HepG2 (cell line): ENCODE results near the gene APOM. TPM values are rescaled to one million over a fixed set of nuclear protein-coding genes. Genes with fewer than 3 reads are reported as not detected.
A peak's percentile ranks its signal among the peaks of the same experiment; 100 is the strongest.

Experiments
- ARHGAP35 ChIP-seq: sonication (generic); formaldehyde crosslinking; IDR thresholded peaks from 2 replicates; pipeline ENCODE4 v1.9.0; 2022; ENCODE audit warnings: mild to moderate bottlenecking, inconsistent platforms, moderate library complexity, missing genetic modification reagents, borderline replicate concordance
- CHD4 ChIP-seq: fragments of 200-600 bp; sonication (generic); IDR thresholded peaks from 2 replicates; pipeline ENCODE4 v1.7.0; 2017; ENCODE audit warnings: mild to moderate bottlenecking, low read length, borderline replicate concordance
- DNMT3B ChIP-seq: conservative IDR thresholded peaks from 2 replicates; pipeline ENCODE4 v1.6.1; 2016; ENCODE audit warnings: missing biosample characterization, control low read depth
- KDM1A ChIP-seq: IDR thresholded peaks from 2 replicates; pipeline ENCODE4 v1.6.1; 2016; ENCODE audit warnings: missing compliant biosample characterization
- MNT ChIP-seq: fragments of 450-650 bp; IDR thresholded peaks from 2 replicates; pipeline ENCODE4 v1.6.1; 2016
- NR2F1 ChIP-seq, 2 experiments: fragments of 450-650 bp in 1 of 2; formaldehyde crosslinking in 1 of 2; IDR thresholded peaks; 2 replicates each; pipeline versions ENCODE4 v1.5.0 to v1.6.1; 2016 to 2020; ENCODE audit warnings: mild to moderate bottlenecking in 1 of 2, missing compliant biosample characterization in 1 of 2, missing genetic modification reagents in 1 of 2, moderate library complexity in 1 of 2
- REST ChIP-seq, 2 experiments: IDR thresholded peaks; 2 replicates each; pipeline ENCODE4 v1.6.1; 2011 to 2012; ENCODE audit warnings: low read length in 2 of 2, borderline replicate concordance in 1 of 2, low read depth in 1 of 2, mild to moderate bottlenecking in 1 of 2, moderate library complexity in 1 of 2
- SETDB1 ChIP-seq: sonication (generic); formaldehyde crosslinking; IDR thresholded peaks from 2 replicates; pipeline ENCODE4 v1.5.1; 2020; ENCODE audit warnings: missing genetic modification reagents, mild to moderate bottlenecking, borderline replicate concordance
- SIN3A ChIP-seq: IDR thresholded peaks from 2 replicates; pipeline ENCODE4 v1.6.1; 2011; ENCODE audit warnings: low read depth, mild to moderate bottlenecking, control low read depth, low read length, borderline replicate concordance
- ZBTB39 ChIP-seq: sonication (generic); formaldehyde crosslinking; IDR thresholded peaks from 2 replicates; pipeline ENCODE4 v1.5.0; 2020; ENCODE audit warnings: missing genetic modification reagents
- ZFP41 ChIP-seq: sonication (generic); formaldehyde crosslinking; IDR thresholded peaks from 2 replicates; pipeline ENCODE4 v1.4.0; 2020; ENCODE audit warnings: mild to moderate bottlenecking, missing genetic modification reagents, borderline replicate concordance
- ZNF367 ChIP-seq: sonication (generic); formaldehyde crosslinking; IDR thresholded peaks from 2 replicates; pipeline ENCODE4 v1.4.0; 2020; ENCODE audit warnings: missing genetic modification reagents, borderline replicate concordance
- ZNF609 ChIP-seq: sonication (generic); formaldehyde crosslinking; IDR thresholded peaks from 2 replicates; pipeline ENCODE4 v1.4.0; 2020; ENCODE audit warnings: mild to moderate bottlenecking, missing genetic modification reagents, borderline replicate concordance
- ZNF629 ChIP-seq: sonication (generic); formaldehyde crosslinking; conservative IDR thresholded peaks from 2 replicates; pipeline ENCODE4 v1.5.0; 2020; ENCODE audit warnings: missing genetic modification reagents
- polyA plus RNA-seq, 8 experiments: library from polyadenylated mRNA; depleted of rRNA in 3 of 8; stranded (reverse) in 7 of 8; unstranded in 1 of 8; fragments of >200 nt; fragmentation: Illumina TruSeq in 4 of 8; extraction: Trizol in 4 of 8; gene quantifications; 2 replicates each; pipeline versions ENCODE4 v1.2.1 to v1.2.3, GENCODE V29; 2011 to 2016; ENCODE audit warnings: low read depth in 4 of 8, missing spikeins in 1 of 8, mixed read lengths in 1 of 8; ENCODE audit not compliant: insufficient read depth in 1 of 8
- total RNA-seq, 5 experiments: library from RNA; depleted of rRNA; stranded (reverse); fragments of >200 nt; fragmentation: Illumina TruSeq; extraction: Trizol; gene quantifications; 2 replicates each; pipeline ENCODE4 v1.2.3, GENCODE V29; 2016; ENCODE audit warnings: low read depth in 1 of 5

Gene APOM
- total and polyA plus RNA-seq, 2 of the 13 experiments (the other 11 are each of a cell fraction or from before 2014, with no cell fraction given) = 98.2 to 1,140 TPM

- TF ChIP-seq ZBTB39 (CRISPR knock-in tag) (0 out of 2 replicates have a peak, but pooled peaks have one; percentile 56), DNMT3B (CRISPR knock-in tag) (peak; percentile 55; the same call in 1 of the 2 replicates), ZNF609 (CRISPR knock-in tag) (peak; percentile 46; the same call in 1 of the 2 replicates), ARHGAP35 (CRISPR knock-in tag) (peak; percentile 87; the same call in 1 of the 2 replicates), SIN3A (peak; percentile 73; the same call in 1 of the 2 replicates), ZNF367 (CRISPR knock-in tag) (no peak), ZFP41 (CRISPR knock-in tag) (no peak), ZNF629 (CRISPR knock-in tag) (peak; percentile 45), MNT (no peak), NR2F1 (CRISPR knock-in tag; IDR thresholded peaks at IDR 0.05) (no peak), CHD4 (no peak), REST (IDR thresholded peaks at IDR 0.05; ENCODE audit: borderline replicate concordance in 1 of 2, low read depth in 1 of 2, low read length in 2 of 2) (peak in 1 of 2 experiments; percentile 51; a peak in 1 of 4 replicates), KDM1A (CRISPR knock-in tag) (no peak), SETDB1 (CRISPR knock-in tag) (no peak)
Observed at GRCh38 chr6:31660381-31661261, 4.9 kb downstream of the APOM start, which contains the start of gene C6orf47 (continued).
